SU-DHL-6 (cell line): ENCODE data around the gene RPS5.

Experiments used
- EZH2phosphoT487 ChIP-seq: fragments of 200-600 bp; sonication (generic), shearing (Covaris generic); conservative IDR thresholded peaks from 2 replicates; pipeline ENCODE4 v1.6.1; 2018; ENCODE audit warnings: mild to moderate bottlenecking, antibody characterized with exemption, low read length, moderate library complexity, mixed read lengths
- TF ChIP-seq, protein P1 (sequence below): fragments of 200-600 bp; sonication (generic); IDR thresholded peaks from one replicate; pipeline ENCODE4 v1.5.1; 2017; ENCODE audit warnings: antibody characterized with exemption, mild to moderate bottlenecking, low read length, moderate library complexity; ENCODE audit not compliant: insufficient read depth, poor library complexity, severe bottlenecking

DNA sequence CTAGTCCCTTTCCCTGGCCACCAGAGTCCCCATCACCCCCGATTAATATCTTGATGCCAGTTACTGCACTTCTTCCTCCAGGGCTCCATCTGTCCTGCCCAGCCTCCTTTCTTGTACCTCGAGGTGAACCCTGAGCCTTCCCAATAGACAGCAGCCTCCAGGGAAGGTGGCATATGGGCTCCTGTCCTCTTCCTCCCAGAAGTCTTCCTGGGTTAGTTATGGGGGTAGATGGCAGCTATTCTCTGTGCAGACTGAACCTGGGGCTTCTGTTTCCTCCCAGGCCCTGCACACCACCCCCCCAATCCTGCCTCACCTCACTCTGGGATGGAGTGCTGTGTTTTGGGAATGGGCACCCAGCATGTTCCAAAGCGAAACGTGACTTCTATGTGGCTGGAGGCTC lies 11.0 kb downstream of the RPS5 start:
- TF ChIP-seq, protein P1, sequence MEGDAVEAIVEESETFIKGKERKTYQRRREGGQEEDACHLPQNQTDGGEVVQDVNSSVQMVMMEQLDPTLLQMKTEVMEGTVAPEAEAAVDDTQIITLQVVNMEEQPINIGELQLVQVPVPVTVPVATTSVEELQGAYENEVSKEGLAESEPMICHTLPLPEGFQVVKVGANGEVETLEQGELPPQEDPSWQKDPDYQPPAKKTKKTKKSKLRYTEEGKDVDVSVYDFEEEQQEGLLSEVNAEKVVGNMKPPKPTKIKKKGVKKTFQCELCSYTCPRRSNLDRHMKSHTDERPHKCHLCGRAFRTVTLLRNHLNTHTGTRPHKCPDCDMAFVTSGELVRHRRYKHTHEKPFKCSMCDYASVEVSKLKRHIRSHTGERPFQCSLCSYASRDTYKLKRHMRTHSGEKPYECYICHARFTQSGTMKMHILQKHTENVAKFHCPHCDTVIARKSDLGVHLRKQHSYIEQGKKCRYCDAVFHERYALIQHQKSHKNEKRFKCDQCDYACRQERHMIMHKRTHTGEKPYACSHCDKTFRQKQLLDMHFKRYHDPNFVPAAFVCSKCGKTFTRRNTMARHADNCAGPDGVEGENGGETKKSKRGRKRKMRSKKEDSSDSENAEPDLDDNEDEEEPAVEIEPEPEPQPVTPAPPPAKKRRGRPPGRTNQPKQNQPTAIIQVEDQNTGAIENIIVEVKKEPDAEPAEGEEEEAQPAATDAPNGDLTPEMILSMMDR, result no peak
- no peak for TF ChIP-seq EZH2phosphoT487
